Measurements from ENCODE around the gene TTLL11.
A peak's percentile ranks its signal among the peaks of the same experiment; 100 is the strongest.

Gene TTLL11

GRCh38 chr9:121823451-121824169, 269.5 kb downstream of the TTLL11 start:
- ATAC-seq: no peak

- ATAC-seq: peak in 1 of 2 donors; percentile 9
These were observed 270.7 kb downstream of the TTLL11 start for GRCh38 chr9:121822093-121823085.

- no peak for ATAC-seq
These were observed 271.8 kb downstream of the TTLL11 start for GRCh38 chr9:121821326-121821725.

GRCh38 chr9:121820286-121821005, 272.7 kb downstream of the TTLL11 start:
- no peak for ATAC-seq

GRCh38 chr9:121819428-121820231, 273.5 kb downstream of the TTLL11 start:
- no peak for ATAC-seq

GRCh38 chr9:121818841-121819427, 274.2 kb downstream of the TTLL11 start:
- ATAC-seq: no peak

- ATAC-seq: no peak
These were observed 275.0 kb downstream of the TTLL11 start for GRCh38 chr9:121818016-121818661.

GRCh38 chr9:121817476-121817875, 275.6 kb downstream of the TTLL11 start:
- ATAC-seq: no peak

GRCh38 chr9:121816845-121817450, 276.2 kb downstream of the TTLL11 start:
- ATAC-seq: no peak

- ATAC-seq: no peak
These were observed 276.7 kb downstream of the TTLL11 start for GRCh38 chr9:121816449-121816817.

- ATAC-seq: no peak
These were observed 277.3 kb downstream of the TTLL11 start for GRCh38 chr9:121815546-121816448.

GRCh38 chr9:121815084-121815483, 278.0 kb downstream of the TTLL11 start:
- ATAC-seq: no peak

- ATAC-seq: no peak
These were observed 278.5 kb downstream of the TTLL11 start for GRCh38 chr9:121814594-121814993.

- ATAC-seq: no peak
These were observed 279.4 kb downstream of the TTLL11 start for GRCh38 chr9:121813519-121814210.

- no peak for ATAC-seq
These were observed 280.9 kb downstream of the TTLL11 start for GRCh38 chr9:121812159-121812735.

- no peak for ATAC-seq
These were observed 281.4 kb downstream of the TTLL11 start for GRCh38 chr9:121811751-121812150.

- ATAC-seq: no peak
These were observed 282.0 kb downstream of the TTLL11 start for GRCh38 chr9:121811140-121811539.

GRCh38 chr9:121810489-121810888, 282.6 kb downstream of the TTLL11 start:
- no peak for ATAC-seq

All from activated CD4-positive, CD25-positive, alpha-beta regulatory T cell treated with anti-CD3 and anti-CD28 coated beads, Interleukin-2, amount 50 U/mL, for 24 hours (primary cell).